HL-60 (cell line): ENCODE measurements around the gene RHOU.

Source experiments
- DNase-seq, 2 experiments: peaks; one replicate each; pipeline ENCODE4 v3.0.0-alpha.2; 2010 to 2020; ENCODE audit warnings: low read depth in 1 of 2, low spot score in 1 of 2
- H3K27ac ChIP-seq: fragments of 250-450 bp; sonication (Bioruptor Pico); replicated peaks from 2 replicates; pipeline ENCODE4 v1.5.1; 2020; ENCODE audit warnings: mild to moderate bottlenecking, moderate library complexity
- H3K27me3 ChIP-seq: fragments of 250-450 bp; sonication (Bioruptor Pico); 2 replicates; pipeline ENCODE4 v1.5.1; 2021; ENCODE audit warnings: mild to moderate bottlenecking, moderate library complexity; ENCODE audit not compliant: insufficient read depth, poor library complexity, severe bottlenecking
- H3K4me3 ChIP-seq: replicated peaks from 2 replicates; pipeline ENCODE4 v1.5.1; 2011; ENCODE audit warnings: mild to moderate bottlenecking, control low read depth, low read length; ENCODE audit not compliant: insufficient read depth
- GABPA ChIP-seq: IDR thresholded peaks from 2 replicates; pipeline ENCODE4 v1.6.1; 2012; ENCODE audit warnings: low read depth
- POLR2AphosphoS5 ChIP-seq: IDR thresholded peaks from 2 replicates; pipeline ENCODE4 v1.6.1; 2012; ENCODE audit warnings: low read depth
- SPI1 ChIP-seq: IDR thresholded peaks from 2 replicates; pipeline ENCODE4 v1.6.1; 2012; ENCODE audit warnings: low read depth, mild to moderate bottlenecking, borderline replicate concordance
- TF ChIP-seq, protein P1 (sequence below): IDR thresholded peaks from one replicate; pipeline ENCODE4 v1.5.1; 2011; ENCODE audit warnings: low read length, control low read depth, inconsistent platforms; ENCODE audit not compliant: insufficient read depth
- TF ChIP-seq, protein P2 (sequence below): IDR thresholded peaks from 2 replicates; pipeline ENCODE4 v1.6.1; 2012; ENCODE audit warnings: low read depth; ENCODE audit not compliant: insufficient replicate concordance

Gene RHOU

DNA sequence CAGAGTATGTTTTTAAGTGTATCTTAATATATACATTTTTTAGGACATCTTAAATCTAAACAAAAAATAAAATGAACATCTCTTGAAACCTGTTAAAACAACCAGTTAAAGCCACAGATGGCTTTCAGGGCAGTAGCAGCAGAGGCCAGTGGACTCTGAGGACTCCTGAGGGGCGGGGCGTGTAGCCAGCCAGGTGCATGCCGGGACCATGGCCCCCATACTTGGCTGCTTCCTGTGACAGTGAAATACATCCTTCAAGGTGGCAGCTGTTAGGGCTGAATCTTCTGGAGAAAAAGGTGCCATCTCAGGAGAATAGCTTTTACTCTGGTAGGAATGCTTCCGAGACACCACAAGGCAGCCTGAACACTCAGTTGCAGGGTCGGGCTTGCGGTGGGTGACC lies 9.6 kb downstream of the RHOU start:
- H3K27ac ChIP-seq = no peak overlapping the region
- TF ChIP-seq, protein P1, sequence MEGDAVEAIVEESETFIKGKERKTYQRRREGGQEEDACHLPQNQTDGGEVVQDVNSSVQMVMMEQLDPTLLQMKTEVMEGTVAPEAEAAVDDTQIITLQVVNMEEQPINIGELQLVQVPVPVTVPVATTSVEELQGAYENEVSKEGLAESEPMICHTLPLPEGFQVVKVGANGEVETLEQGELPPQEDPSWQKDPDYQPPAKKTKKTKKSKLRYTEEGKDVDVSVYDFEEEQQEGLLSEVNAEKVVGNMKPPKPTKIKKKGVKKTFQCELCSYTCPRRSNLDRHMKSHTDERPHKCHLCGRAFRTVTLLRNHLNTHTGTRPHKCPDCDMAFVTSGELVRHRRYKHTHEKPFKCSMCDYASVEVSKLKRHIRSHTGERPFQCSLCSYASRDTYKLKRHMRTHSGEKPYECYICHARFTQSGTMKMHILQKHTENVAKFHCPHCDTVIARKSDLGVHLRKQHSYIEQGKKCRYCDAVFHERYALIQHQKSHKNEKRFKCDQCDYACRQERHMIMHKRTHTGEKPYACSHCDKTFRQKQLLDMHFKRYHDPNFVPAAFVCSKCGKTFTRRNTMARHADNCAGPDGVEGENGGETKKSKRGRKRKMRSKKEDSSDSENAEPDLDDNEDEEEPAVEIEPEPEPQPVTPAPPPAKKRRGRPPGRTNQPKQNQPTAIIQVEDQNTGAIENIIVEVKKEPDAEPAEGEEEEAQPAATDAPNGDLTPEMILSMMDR = no peak
- 0 out of 2 replicates have a peak, but pooled peaks have one; percentile 32 for TF ChIP-seq POLR2AphosphoS5
- no peaks in the 10 kb centered on the region for H3K27me3 ChIP-seq
- no peak overlapping the region for H3K4me3 ChIP-seq
- no peak for DNase-seq

DNA sequence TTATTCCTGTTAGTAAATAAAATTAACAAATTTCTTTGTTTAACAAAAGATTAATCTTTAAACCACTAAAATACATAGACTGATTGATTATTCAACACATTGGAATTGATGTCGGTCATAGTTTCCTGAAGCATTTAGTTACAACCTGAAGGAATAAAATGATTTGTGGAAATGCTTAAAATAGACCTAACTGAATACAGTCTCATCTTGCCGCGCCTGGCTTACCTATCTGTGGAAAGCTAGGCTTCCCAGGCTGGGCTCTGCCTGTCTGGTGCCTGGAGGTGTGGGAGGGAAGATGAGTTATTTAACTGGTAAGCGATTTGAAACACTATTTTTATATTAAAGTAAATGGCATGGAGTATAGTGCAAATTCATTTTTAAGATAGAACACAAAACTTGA lies 10.2 kb downstream of the RHOU start:
- H3K27ac ChIP-seq = no peak overlapping the region
- DNase-seq = no peak
- no peaks in the 10 kb centered on the region for H3K27me3 ChIP-seq
- no peak overlapping the region for H3K4me3 ChIP-seq
- TF ChIP-seq, protein P2, sequence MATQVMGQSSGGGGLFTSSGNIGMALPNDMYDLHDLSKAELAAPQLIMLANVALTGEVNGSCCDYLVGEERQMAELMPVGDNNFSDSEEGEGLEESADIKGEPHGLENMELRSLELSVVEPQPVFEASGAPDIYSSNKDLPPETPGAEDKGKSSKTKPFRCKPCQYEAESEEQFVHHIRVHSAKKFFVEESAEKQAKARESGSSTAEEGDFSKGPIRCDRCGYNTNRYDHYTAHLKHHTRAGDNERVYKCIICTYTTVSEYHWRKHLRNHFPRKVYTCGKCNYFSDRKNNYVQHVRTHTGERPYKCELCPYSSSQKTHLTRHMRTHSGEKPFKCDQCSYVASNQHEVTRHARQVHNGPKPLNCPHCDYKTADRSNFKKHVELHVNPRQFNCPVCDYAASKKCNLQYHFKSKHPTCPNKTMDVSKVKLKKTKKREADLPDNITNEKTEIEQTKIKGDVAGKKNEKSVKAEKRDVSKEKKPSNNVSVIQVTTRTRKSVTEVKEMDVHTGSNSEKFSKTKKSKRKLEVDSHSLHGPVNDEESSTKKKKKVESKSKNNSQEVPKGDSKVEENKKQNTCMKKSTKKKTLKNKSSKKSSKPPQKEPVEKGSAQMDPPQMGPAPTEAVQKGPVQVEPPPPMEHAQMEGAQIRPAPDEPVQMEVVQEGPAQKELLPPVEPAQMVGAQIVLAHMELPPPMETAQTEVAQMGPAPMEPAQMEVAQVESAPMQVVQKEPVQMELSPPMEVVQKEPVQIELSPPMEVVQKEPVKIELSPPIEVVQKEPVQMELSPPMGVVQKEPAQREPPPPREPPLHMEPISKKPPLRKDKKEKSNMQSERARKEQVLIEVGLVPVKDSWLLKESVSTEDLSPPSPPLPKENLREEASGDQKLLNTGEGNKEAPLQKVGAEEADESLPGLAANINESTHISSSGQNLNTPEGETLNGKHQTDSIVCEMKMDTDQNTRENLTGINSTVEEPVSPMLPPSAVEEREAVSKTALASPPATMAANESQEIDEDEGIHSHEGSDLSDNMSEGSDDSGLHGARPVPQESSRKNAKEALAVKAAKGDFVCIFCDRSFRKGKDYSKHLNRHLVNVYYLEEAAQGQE = no peak
- no peak for TF ChIP-seq POLR2AphosphoS5

DNA sequence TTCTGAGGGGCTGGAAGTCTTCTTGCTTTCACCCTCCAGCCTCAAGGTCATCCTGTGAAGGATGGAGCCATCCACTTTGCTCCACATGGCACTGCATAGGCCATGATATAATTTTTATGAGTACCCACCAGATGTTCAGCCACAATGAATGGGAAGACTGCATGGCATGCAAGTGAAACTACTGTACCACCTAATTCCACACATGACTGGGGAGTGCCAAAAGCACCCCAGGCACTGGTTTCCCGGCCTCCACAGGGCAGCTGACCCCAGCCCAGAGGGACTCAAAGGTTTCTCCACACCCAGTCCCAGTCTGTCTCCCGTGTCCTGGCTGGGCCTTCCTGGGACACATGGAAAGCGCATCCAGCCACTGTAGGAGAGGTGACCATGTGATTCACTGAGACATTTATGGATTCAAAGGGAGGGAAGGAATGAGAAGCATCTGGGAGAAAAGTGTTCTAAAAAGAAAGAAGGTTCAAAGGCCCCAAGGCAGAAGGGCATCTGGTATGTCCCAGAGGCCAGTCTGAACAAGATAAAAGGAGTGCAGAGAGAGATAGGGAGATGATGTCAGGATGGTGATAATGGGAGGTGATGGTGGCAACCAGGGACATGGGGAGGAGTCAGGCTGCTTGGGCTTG lies 12.1 kb downstream of the RHOU start:
- H3K27me3 ChIP-seq = no peaks in the 10 kb centered on the region
- no peak overlapping the region for H3K27ac ChIP-seq
- DNase-seq = no peak
- H3K4me3 ChIP-seq = no peak overlapping the region
- TF ChIP-seq SPI1 (no peak), POLR2AphosphoS5 (no peak), GABPA (no peak)
- TF ChIP-seq, protein P1 = no peak
- TF ChIP-seq, protein P2 = no peak

DNA sequence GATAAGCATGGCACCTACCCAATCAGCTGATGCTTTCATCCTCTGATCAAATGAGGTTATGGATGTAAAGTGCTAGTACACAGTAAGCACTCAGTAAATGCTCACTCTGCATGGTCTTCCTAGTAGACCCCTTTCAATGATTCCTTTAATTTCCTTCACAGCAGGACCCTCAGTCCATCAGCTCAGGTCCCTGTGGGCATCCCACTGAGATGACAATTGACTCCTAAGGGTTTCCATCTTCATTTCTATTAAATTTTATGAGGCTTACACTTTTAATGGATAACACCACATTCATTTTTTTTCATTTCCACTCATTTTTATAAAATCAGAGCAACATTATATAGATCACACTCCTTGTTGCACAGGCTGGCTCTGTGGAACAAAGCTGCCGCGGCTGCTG lies 12.8 kb downstream of the RHOU start:
- DNase-seq = no peak
- H3K27ac ChIP-seq = no peak overlapping the region
- TF ChIP-seq, protein P1 = no peak
- TF ChIP-seq POLR2AphosphoS5 (no peak), GABPA (no peak), SPI1 (no peak)
- TF ChIP-seq, protein P2 = no peak
- no peak overlapping the region for H3K4me3 ChIP-seq
- H3K27me3 ChIP-seq = no peaks in the 10 kb centered on the region
